T follicular helper cell (primary cell): ENCODE results near the gene WDR54.

ENCODE experiments used
- DNase-seq: peaks from one replicate; pipeline ENCODE4 v3.0.0-alpha.2; 2020; ENCODE audit warnings: low read depth
- total RNA-seq, 2 experiments: gene quantifications; one replicate each; lab custom pipeline; 2026; lab: John Stamatoyannopoulos, UW

Gene WDR54, protein sequence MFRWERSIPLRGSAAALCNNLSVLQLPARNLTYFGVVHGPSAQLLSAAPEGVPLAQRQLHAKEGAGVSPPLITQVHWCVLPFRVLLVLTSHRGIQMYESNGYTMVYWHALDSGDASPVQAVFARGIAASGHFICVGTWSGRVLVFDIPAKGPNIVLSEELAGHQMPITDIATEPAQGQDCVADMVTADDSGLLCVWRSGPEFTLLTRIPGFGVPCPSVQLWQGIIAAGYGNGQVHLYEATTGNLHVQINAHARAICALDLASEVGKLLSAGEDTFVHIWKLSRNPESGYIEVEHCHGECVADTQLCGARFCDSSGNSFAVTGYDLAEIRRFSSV
- 11.7 to 26.3 reads per million in 2 experiments for total RNA-seq

DNA sequence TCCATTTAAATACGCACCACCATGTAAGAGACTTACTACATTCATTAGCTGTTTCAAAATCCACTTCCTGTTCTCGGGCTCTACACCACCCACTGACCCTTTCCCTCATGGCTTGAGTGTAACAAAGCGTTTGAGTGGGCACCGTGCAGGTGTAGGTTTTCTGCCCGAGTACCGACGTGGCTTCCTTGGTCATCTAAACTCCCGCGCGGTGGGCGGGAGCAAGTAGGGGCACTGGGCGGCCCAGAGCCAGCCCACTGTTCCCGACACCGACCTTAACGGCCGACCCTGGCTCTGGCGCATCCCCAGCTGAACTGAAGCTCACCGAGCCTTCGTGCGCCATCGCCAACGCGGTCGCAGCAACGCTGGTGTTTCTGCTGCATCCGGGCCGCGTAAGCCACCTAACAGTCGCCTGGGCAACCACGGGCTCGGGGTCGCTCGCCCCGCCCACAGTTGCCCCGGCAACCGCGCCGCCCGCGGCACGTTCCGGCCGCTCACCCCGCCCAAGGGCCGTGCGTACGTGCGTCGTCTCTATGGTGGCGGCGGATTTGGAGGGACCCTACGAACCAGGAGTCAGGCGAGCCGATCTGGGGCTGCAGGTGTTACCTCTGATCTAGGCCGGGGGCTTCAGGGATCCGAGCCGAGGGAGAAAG, at the start of gene WDR54, which contains the start of gene C2orf81:
Gene WDR54 (plus strand): TSS at position 510 of the 650 bp plus-strand sequence. CDS start 424 bp downstream, outside the sequence.
Gene C2orf81 (minus strand): TSS at position 399 of the 650 bp plus-strand sequence. CDS start 59 bp downstream, at position 340.
- peak; percentile 85 for DNase-seq

DNA sequence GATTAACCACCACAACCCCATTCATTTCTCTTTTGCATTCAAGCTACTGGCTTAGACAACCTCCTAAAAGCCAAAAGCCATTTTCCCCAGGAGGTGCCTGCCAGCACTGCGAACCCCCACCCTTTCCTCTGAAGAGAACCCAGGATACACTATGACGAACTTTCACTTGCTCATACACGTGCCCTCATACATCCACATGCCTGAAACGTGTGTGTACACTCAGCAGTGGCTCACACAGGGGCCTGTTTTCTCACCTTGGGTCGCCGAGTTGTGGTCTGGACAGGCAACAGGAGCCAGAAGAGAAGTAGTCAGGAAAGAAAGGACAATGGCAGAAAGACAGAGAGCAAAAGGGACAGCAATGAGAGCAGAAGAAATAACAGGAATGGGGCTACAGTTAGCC, 48.9 kb upstream of the WDR54 start:
- DNase-seq: no peak

DNA sequence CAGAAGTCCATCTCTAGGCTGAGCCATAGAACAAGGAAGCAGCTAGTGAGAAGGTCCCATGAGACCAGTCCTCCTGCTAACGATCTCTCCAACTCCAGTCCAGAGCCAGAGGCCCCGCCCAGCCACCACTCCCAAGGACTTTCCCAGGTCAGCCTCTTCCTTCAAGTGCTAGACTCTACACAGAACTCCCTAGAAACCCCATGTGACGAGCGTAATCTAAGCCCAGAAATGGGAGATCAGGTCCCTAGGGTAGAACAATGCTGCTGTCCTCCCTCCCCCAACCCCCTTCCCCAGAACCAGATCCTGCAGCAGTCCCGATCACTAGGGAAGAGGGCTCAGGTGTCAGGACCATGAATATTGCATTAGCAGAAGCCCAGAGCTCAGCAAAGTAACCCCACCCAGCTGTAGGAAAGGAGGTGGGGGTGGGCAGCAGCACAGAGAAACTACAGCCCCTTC, 48.3 kb upstream of the WDR54 start:
- no peak for DNase-seq

DNA sequence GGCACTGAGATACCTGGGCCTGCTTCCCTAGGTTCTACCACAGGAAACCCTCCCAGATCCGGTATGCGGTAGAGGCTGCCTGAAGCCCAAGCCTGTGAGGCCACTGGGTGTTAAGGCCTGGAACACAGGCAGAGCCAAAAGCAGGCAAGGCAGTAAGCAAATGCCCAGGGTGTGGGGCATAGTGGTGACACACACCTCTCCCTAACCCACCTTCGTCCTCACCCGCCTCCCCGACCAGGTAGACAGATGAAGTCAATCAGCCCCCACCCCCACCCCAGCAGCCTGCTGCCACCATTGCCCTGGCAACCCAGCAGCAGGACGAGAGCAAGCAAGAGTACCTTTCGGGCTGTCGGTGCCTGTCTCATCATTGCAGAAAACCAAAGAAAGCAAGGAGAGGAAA, 47.5 kb upstream of the WDR54 start:
- DNase-seq: no peak

DNA sequence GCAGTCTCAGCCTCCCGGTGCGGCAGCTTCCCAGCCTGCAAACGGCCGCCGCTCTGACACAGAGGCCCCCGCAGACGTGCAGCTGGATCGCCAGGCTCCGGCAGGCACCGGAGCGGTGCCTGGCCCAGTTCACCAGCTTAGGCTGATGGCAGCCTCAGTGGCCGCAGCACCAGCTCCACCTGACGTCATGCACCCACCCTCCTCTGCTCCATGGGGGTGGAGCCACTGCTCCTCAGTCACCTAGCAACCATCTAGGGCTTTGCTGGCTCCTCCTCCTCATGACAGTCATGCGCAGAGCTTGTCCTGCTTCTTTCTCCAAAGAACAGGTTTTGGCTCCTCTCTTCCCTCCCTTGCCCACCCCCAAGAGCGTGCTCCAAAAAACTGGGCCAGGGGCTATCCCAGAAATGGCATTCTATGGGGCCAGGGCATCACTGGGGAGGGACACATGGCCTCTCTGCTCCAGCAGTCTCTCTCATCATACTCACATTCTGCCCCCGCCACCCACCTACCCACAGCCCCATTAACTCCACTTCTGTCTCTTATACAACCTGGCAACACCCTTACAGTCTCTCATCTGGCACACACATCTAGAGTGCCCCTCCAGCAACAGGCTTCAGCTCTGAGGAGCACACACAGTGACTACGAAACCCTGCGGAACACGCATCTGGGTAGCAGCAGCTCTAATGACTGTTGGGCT, 46.9 kb upstream of the WDR54 start:
- no peak for DNase-seq

DNA sequence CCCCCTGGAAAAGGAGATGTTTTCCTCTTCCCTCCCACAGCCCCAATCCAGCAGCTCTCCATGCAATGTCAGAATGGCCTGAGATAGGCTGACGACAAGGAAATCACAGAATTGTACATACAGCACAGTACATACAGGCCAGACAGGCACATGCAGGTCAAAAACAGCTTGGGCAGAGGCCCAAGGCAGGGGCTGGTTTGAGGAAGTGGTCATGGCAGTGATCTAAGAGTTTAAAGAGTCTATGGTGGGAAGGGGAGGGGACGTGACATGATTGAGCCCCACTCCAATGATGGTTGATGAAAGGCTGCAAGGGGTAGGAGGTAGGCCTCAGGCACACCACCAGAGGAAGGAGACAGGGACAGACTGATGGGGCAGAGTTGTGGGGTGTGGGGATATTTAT, 45.7 kb upstream of the WDR54 start:
- no peak for DNase-seq

DNA sequence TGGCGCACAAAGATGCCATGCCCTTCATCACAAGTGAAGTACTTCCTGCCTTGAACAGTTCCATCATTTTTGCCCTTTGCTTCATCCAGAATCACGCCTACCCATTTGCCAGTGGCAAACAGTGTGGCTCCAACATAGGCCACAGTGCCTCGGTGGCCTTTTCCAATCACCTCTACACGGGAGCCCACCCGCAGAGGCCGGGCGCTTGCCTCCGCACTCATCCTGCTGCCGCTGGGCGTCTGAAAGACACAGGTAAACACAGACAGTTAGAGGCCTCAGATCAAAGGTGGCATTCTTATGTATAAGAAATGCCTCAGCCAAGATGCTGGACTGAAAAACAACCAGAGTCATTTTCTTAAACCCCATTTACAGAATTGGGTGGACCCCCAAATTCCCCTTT, 43.5 kb upstream of the WDR54 start:
- DNase-seq: no peak

DNA sequence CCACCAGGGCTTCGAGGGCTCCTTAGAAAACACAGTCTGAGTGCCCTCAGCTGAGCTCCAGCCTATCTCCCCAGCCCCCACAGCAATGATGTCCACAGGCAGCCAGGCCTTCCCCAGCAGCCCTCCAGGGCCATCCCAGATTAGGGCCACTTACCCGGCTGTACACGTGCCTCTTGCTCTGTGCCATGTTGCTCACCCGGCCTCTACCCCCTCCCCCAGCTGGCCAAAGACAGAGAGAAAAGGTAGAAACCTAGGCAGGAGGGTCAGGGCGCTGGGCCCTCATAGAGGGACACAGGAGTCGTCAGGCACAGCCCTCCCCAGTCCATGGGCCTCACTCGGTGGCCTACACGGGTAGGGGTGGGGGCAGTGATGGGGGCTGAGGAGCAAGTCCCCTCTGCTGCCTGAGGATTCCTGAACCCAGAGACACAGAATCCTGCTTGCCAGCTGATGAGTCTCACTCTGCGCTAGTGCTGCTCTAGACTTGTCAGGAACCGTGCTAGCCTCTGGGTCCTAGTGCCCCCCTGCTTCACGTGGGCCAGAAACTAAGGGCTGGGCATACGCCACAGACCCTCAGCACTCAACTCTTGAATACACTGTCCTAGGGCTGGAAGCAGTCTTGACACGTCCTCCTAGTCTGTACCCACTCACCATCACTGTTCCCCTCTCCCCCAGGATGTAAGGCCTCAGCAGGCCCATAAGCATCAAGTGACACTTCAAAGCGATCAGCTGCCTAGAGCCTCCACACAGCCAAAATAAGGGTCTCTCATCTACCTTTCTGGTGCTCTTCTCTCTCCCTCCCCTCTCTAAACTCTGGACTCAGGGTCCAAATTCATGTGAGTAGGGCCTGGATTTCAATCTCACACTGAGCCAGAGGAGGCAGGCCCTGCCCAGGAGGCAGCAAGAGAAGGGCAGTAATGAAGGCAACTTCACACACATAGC, 41.4 kb upstream of the WDR54 start, which contains the start of gene DCTN1:
Gene DCTN1 (minus strand): TSS at position 461 of the 939 bp plus-strand sequence. CDS start 274 bp downstream, at position 187.
- DNase-seq: no peak

DNA sequence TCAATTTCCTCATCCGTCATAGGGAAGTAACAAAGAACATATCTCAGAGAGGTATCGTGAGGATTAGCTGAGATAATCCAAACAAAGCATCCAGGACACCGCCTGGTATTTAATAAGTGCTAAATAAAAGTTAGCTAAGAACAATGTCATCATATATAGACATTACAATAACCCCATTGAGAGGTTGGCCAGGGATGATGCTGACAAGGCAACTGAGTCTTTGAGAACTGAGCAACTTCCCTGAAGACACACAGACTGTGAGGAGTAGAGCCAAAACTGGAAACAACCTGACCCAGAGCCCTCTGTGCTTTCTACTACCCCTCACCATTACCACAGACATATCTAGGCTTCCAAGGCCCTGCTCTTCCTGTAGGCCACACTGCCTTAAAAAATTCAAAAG, 39.8 kb upstream of the WDR54 start:
- no peak for DNase-seq

DNA sequence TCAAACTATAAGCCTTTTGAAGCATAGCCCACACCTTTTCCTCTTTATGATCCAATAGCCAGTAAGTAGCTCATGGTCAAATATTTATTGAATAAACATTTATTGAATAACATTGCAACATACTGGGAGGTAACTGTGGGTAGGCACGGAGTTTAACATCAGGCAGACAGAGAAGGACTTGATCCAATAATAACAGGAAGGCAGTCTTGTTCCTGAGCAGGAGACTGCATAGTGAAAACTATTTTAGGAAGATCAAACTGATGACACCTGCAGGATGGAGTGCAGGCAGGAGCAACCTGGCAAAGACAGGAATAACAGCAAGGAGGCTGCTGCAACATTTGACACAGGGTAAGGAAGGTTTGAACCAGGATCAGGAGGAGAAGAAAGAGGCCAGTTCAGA, 38.3 kb upstream of the WDR54 start:
- DNase-seq: no peak

DNA sequence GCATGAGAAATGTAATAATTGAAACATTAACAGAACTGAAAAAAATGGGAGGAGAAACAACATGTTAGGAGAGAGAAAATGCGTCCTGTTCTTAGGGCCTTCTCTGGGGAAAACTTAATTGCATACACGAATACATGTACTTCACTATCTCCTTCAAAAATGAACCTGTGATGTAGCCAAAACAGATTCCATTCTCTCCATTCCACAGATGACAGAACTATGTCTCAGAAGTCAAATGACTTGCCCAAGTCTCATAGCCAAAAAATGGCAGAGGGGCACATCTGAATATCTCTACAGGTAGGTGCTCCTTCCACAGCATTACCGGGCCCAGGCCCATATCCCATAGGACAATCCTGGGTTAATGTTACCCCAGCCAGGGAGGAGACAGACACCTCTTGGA, 37.5 kb upstream of the WDR54 start:
- DNase-seq: no peak

DNA sequence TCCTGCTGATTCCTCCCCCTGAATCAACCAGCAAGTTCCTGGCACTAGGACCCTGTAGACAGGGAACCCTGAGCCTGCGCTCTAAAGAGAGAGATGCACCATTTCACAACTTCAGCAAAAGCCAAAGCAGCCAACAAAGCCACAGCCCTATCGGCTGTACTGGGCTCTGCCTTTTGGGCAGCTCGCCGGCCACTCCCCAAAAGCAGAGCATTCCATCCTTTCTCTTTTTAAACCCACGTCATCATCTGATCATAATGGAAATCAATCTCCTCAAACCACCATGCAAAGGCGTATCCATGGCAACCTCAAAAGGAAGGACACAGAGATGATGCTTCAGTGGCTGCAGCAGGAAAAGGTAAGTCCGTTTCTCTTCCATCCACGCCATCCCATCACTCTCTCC, 36.1 kb upstream of the WDR54 start:
- no peak for DNase-seq

DNA sequence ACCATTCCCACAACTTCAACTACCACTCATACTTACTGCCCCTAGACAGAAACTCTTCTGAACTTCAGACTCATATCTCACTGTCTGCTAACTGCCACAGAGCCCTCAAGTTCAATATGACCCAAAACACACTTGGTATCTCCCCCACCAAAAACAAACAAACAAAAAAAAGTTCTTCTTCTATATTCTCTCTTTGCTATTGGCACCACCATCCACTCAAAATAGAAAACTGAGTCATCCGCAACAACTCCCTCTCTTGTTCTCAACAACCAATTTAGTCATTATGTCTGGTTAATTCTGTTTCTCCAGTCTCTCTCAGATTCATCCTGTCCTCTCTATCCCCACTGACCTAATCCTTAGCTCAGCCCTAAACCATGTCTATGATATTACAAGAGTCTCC, 34.2 kb upstream of the WDR54 start:
- DNase-seq: no peak

DNA sequence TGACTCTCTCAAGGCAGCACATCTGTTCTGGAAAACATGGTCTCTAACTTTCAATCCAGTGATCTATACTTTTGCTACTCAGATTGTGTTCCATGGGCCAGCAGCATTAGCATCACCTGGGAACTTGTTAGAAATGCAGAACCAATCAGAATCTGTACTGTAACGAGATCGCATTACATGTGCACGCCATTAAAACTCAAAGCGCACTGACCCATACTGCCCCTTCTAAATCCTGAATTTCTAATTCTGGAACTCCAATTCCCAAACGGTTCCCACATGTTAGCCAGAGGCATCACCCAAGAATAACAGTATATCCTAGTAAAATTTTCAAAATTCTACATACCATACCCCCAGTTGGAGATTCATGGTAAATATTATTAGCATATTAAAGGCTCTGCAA, 30.9 kb upstream of the WDR54 start:
- DNase-seq: no peak

DNA sequence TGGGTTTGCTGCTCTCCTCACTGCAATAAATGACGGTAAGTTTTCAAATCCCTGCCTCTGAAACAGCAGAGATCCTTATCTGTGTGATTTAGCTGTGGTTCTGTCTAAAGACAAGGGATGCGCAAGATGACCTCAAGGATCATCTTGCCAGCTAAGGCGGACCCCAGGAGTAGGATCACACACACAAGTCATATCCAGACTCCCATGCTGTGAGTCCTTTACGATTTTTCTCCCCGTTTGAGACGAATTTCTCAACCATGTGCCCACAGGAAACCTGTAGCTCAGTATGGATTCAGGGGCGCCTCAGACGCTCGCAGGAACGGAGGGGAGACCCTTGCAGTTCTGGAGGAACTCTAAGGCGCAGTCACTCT, 30.3 kb upstream of the WDR54 start:
- no peak for DNase-seq

DNA sequence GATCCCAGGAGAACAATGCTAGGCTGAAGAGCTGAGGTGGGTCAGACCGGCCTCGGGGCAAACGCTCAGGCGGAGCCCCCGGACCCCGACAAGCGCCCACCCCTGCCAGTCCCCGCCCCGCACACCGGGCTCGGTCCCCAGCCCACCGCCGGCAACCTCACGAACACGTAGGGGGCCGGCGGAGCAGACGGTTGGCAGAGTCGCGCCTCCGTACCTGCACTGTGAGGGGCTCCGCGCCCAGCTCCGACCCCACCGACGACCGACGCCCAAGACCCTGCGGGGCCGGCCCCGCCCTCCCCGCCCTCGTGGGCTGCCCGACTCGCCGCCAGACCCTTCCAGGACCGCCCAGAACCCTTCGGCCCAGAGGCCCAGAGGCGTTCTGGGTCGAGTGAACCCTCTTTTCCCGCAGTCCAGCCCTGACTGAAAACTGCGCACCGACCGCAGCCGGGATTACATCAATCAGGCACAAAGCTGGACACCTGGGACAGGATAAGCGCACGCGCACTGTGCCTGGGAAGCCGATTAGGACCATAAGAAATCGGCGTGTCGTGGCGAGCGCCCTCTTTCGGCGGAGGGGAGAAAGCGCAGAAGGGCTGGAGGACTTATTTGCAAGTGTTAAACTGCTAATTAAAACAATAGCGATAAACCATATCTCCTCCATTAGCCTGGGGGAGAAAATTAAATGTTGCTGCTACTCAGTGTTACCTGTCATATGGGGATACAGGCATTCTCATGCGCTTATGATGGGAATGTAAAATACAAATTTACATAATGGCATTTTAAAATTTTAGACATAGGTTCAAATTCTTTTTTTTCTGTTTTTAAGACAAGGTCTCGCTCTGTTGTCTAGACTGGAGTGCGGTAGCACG, 29.7 kb upstream of the WDR54 start:
- DNase-seq: peak; percentile 92

DNA sequence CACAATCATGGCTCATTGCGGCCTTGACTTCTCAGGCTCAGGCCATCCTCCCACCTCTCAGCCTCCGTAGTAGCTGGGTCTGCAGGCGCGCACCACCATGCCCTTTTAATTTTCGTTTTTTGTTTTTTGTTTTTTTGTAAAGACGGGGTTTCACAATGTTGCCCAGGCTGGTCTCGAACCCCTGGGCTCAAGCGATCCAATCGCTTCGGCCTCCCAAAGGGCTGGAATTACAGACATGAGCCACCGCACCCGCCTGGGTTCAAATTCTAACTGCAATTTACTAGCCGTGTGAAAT, 29.1 kb upstream of the WDR54 start:
- DNase-seq: no peak

DNA sequence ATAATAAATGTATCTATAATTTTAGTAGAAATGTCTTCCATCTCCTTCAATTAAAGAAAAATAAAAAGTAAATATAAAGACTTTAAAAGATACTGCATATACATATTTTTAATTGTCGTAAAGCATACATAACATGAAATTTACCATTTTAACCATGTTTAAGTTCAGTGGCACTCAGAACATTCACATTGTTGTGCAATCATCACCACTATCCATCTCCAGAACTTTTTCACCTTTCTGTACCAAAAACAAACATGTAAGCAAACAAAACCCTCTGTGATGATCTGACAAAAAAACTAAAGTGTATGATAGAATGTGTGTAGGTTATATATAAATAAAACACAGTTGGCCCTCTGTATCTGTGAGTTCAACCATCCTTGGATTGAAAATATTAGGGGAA, 28.0 kb upstream of the WDR54 start:
- DNase-seq: no peak

DNA sequence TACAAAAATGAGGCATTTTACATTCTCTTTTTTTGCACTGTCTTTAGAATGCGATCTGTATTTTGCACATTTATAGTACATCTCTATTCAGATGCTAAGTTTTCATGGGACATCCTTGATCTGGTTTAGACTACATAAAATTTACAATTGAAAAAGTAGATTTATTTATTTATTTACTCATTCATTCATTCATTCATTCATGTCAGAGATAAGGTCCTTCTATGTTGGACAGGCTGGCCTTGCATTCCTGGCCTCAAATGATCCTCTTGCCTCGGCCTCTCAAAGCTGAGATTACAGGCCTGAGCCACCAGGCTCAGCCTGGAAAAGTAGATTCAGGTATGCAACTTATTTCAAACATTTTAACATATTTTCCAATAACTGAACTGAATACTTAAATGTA, 25.4 kb upstream of the WDR54 start:
- DNase-seq: no peak

DNA sequence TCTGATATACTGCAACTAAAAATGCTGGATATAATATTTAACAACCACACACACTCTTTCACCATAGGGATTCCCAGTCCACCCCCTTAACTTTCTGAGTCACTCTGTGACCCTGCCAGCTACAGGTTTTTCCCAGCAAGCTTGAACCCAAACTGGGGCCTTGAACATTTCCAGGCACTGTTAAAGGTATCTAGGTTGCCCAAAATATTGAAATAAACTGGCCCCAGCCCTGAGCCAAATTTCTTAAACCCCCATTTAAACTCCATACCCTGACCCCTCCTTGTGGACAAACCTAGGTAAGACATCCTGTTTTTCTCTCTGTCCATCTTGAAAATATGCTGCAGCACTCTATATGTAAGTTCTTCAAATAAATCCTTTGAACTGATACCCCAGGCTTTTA, 21.7 kb upstream of the WDR54 start:
- no peak for DNase-seq

DNA sequence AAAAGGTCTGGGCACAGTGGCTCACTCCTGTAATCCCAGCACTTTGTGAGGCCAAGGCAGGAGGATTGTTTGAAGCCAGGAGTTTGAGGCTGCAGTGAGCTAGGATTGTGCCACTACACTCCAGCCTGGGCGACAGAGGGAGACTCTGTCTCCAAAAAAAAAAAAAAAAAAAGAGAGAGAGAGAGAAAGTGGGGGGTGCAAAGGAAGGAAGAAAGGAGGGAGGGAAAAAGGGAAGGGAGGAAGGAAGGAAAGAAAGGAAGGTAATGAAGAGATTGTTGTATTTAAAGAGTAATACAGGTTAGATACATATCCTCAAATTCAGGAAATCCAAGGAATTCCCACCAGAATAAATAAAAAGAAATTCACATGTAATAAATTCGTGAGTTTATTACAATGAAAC, 19.6 kb upstream of the WDR54 start:
- DNase-seq: no peak
